HepG2 (cell line): ENCODE data around the gene BMAL1. TPM values are rescaled to one million over a fixed set of nuclear protein-coding genes. Genes with fewer than 3 reads are reported as not detected.

Experiments used
- ATAC-seq: fragments of 200-7000 bp; cut with Tn5 transposase; 3 replicates; pipeline ENCODE4 v1.9.1; 2020; ENCODE audit warnings: mild to moderate bottlenecking, moderate library complexity
- BruUV-seq: library from RNA; stranded (reverse); fragments of 400-500 nt; replicated peaks from 2 replicates; lab custom pipeline; 2021; lab: Mats Ljungman, UMichigan
- CTCF ChIA-PET: fragments of 300-600 bp; formaldehyde crosslinking; extraction: SDS; loops from one replicate; lab custom pipeline; 2021; ENCODE audit warnings: low total read pairs, inconsistent platforms, low intra/inter-chr PET ratio; lab: Yijun Ruan, JAX
- POLR2A ChIA-PET: fragments of 350-600 bp; sonication (Branson Sonifier 250); formaldehyde crosslinking; loops from one replicate; lab custom pipeline; 2020; ENCODE audit warnings: antibody characterized with exemption, inconsistent platforms; lab: Yijun Ruan, JAX
- DNase-seq: peaks from one replicate; pipeline ENCODE4 v3.0.0-alpha.2; 2015; ENCODE audit warnings: low spot score
- FAIRE-seq: peaks from 3 replicates; lab custom pipeline; 2011; peaks lifted over from hg19 to GRCh38; lab: Jason Lieb, UNC
- H2AFZ ChIP-seq: one replicate; pipeline ENCODE4 v1.6.1; 2011; ENCODE audit warnings: low read length, inconsistent platforms
- H3K27ac ChIP-seq: fragments of 300-600 bp; 3 replicates; pipeline ENCODE4 v1.8.0; 2011; ENCODE audit warnings: mixed run types, mild to moderate bottlenecking, mixed read lengths, low read length, inconsistent platforms; ENCODE audit not compliant: insufficient read depth; ENCODE audit errors: extremely low read length
- H3K27me3 ChIP-seq, 2 experiments: fragments of 200-600 bp in 1 of 2; 2 replicates in 1 of 2; 3 replicates in 1 of 2; pipeline versions ENCODE4 v1.6.0 to v1.8.0; 2011; ENCODE audit warnings: low read length in 2 of 2, mild to moderate bottlenecking in 2 of 2, moderate library complexity in 2 of 2, inconsistent platforms in 1 of 2; ENCODE audit not compliant: insufficient read depth in 2 of 2, control insufficient read depth in 1 of 2
- H3K36me3 ChIP-seq, 2 experiments: fragments of 200-600 bp in 1 of 2; replicated peaks in 1 of 2; 2 replicates in 1 of 2; 3 replicates in 1 of 2; pipeline versions ENCODE4 v1.5.1 to v1.8.0; 2011; ENCODE audit warnings: low read length in 2 of 2, inconsistent platforms in 1 of 2; ENCODE audit not compliant: insufficient read depth in 2 of 2, control insufficient read depth in 1 of 2
- H3K4me1 ChIP-seq: 2 replicates; pipeline ENCODE4 v1.5.1; 2012; ENCODE audit warnings: low read length, inconsistent platforms; ENCODE audit not compliant: insufficient read depth
- H3K4me2 ChIP-seq: 2 replicates; pipeline ENCODE4 v1.6.0; 2011; ENCODE audit warnings: low read depth, low read length, inconsistent platforms
- H3K4me3 ChIP-seq, 3 experiments: fragments of 200-600 bp in 1 of 3; sonication (generic), shearing (Covaris generic) in 1 of 3; replicated peaks in 1 of 3; 2 replicates each; pipeline ENCODE4 v1.5.1; 2011 to 2016; ENCODE audit warnings: low read length in 3 of 3, inconsistent platforms in 2 of 3, low read depth in 2 of 3, mild to moderate bottlenecking in 2 of 3, control low read depth in 1 of 3, mixed read lengths in 1 of 3; ENCODE audit not compliant: insufficient read depth in 1 of 3
- H3K79me2 ChIP-seq: one replicate; pipeline ENCODE4 v1.6.1; 2011; ENCODE audit warnings: low read length, inconsistent platforms; ENCODE audit not compliant: insufficient read depth
- H3K9ac ChIP-seq: 2 replicates; pipeline ENCODE4 v1.6.0; 2011; ENCODE audit warnings: mild to moderate bottlenecking, low read depth, low read length, inconsistent platforms; ENCODE audit not compliant: insufficient read depth
- H3K9me3 ChIP-seq: 2 replicates; pipeline ENCODE4 v1.5.1; 2012; ENCODE audit warnings: mild to moderate bottlenecking, low read length
- H4K20me1 ChIP-seq: 2 replicates; pipeline ENCODE4 v1.6.0; 2011; ENCODE audit warnings: inconsistent platforms, mild to moderate bottlenecking, low read length, moderate library complexity; ENCODE audit not compliant: insufficient read depth
- ADNP ChIP-seq: sonication (generic); formaldehyde crosslinking; IDR thresholded peaks from 2 replicates; pipeline ENCODE4 v1.4.0; 2020; ENCODE audit warnings: missing genetic modification reagents
- BORCS8-MEF2B ChIP-seq: sonication (generic); formaldehyde crosslinking; IDR thresholded peaks from 2 replicates; pipeline ENCODE4 v1.8.0; 2022; ENCODE audit warnings: mild to moderate bottlenecking, missing genetic modification reagents
- CREB1 ChIP-seq, 2 experiments: fragments of 450-650 bp in 1 of 2; IDR thresholded peaks; 2 replicates each; pipeline ENCODE4 v1.6.1; 2016 to 2017; ENCODE audit warnings: control low read depth in 1 of 2, mild to moderate bottlenecking in 1 of 2, missing compliant biosample characterization in 1 of 2, missing genetic modification characterization in 1 of 2
- EHMT2 ChIP-seq: fragments of 200-600 bp; sonication (generic); IDR thresholded peaks from 2 replicates; pipeline ENCODE4 v1.7.0; 2017; ENCODE audit warnings: antibody characterized with exemption, low read depth, low read length, borderline replicate concordance
- HDAC2 ChIP-seq: sonication (generic); formaldehyde crosslinking; IDR thresholded peaks from 2 replicates; pipeline ENCODE4 v1.4.0; 2020; ENCODE audit warnings: missing genetic modification reagents
- HMGXB4 ChIP-seq, 2 experiments: sonication (generic) in 1 of 2; formaldehyde crosslinking in 1 of 2; IDR thresholded peaks; 2 replicates each; pipeline versions ENCODE4 v1.4.0 to v1.6.1; 2018 to 2020; ENCODE audit warnings: missing genetic modification reagents in 2 of 2, borderline replicate concordance in 1 of 2, low read depth in 1 of 2, mild to moderate bottlenecking in 1 of 2, missing biosample characterization in 1 of 2
- MEIS2 ChIP-seq: sonication (generic); formaldehyde crosslinking; IDR thresholded peaks from 2 replicates; pipeline ENCODE4 v1.9.0; 2021; ENCODE audit warnings: mild to moderate bottlenecking, missing genetic modification reagents
- TEAD3 ChIP-seq: optimal IDR thresholded peaks from 2 replicates; pipeline ENCODE3; 2016; ENCODE audit warnings: borderline replicate concordance
- YEATS2 ChIP-seq: sonication (generic); formaldehyde crosslinking; IDR thresholded peaks from 2 replicates; pipeline ENCODE4 v1.4.0; 2020; ENCODE audit warnings: missing genetic modification reagents, borderline replicate concordance
- ZBTB42 ChIP-seq: sonication (generic); formaldehyde crosslinking; IDR thresholded peaks from 2 replicates; pipeline ENCODE4 v1.5.0; 2020; ENCODE audit warnings: mild to moderate bottlenecking, missing genetic modification reagents
- ZFY ChIP-seq: sonication (generic); formaldehyde crosslinking; IDR thresholded peaks from 2 replicates; pipeline ENCODE4 v1.4.0; 2020; ENCODE audit warnings: missing genetic modification reagents
- ZMYM3 ChIP-seq: sonication (generic); formaldehyde crosslinking; IDR thresholded peaks from 2 replicates; pipeline ENCODE4 v1.5.1; 2020; ENCODE audit warnings: mild to moderate bottlenecking, missing genetic modification reagents
- ZNF142 ChIP-seq: sonication (generic); formaldehyde crosslinking; IDR thresholded peaks from 2 replicates; pipeline ENCODE4 v1.4.0; 2020; ENCODE audit warnings: missing genetic modification reagents
- ZNF205 ChIP-seq: IDR thresholded peaks from 2 replicates; pipeline ENCODE4 v1.6.1; 2018; ENCODE audit warnings: missing biosample characterization, missing genetic modification reagents
- ZNF788 ChIP-seq: sonication (generic); formaldehyde crosslinking; IDR thresholded peaks from 2 replicates; pipeline ENCODE4 v1.5.0; 2020; ENCODE audit warnings: mild to moderate bottlenecking, missing genetic modification reagents, borderline replicate concordance
- ZSCAN30 ChIP-seq: sonication (generic); formaldehyde crosslinking; IDR thresholded peaks from 2 replicates; pipeline ENCODE4 v1.5.0; 2020; ENCODE audit warnings: mild to moderate bottlenecking, missing genetic modification reagents
- ZSCAN5A ChIP-seq: sonication (generic); formaldehyde crosslinking; IDR thresholded peaks from 2 replicates; pipeline ENCODE4 v1.8.0; 2022; ENCODE audit warnings: mild to moderate bottlenecking, missing genetic modification reagents, borderline replicate concordance
- WGBS: methylation state at CpG from one replicate; pipeline ENCODE4 v1.1.6; 2017; ENCODE audit warnings: low lambda C conversion rate; 5-methylcytosine and 5-hydroxymethylcytosine counted together
- in situ Hi-C: cut with HindIII; loops from 2 replicates; pipeline ENCODE4 v1.10.0; 2017; ENCODE audit warnings: low pct_unique_long_range_greater_than_20kb; ENCODE audit not compliant: extremely low pct_ligation_motif_present
- intact Hi-C: fragments of 100-400 bp; cut with micrococcal nuclease; formaldehyde crosslinking; loops from one replicate; pipeline ENCODE4 v1.10.0; 2022; ENCODE audit not compliant: unreplicated experiment
- polyA plus RNA-seq, 8 experiments: library from polyadenylated mRNA; depleted of rRNA in 3 of 8; stranded (reverse) in 7 of 8; unstranded in 1 of 8; fragments of >200 nt; fragmentation: Illumina TruSeq in 4 of 8; extraction: Trizol in 4 of 8; gene quantifications; 2 replicates each; pipeline versions ENCODE4 v1.2.1 to v1.2.3, GENCODE V29; 2011 to 2016; ENCODE audit warnings: low read depth in 4 of 8, missing spikeins in 1 of 8, mixed read lengths in 1 of 8; ENCODE audit not compliant: insufficient read depth in 1 of 8
- total RNA-seq, 5 experiments: library from RNA; depleted of rRNA; stranded (reverse); fragments of >200 nt; fragmentation: Illumina TruSeq; extraction: Trizol; gene quantifications; 2 replicates each; pipeline ENCODE4 v1.2.3, GENCODE V29; 2016; ENCODE audit warnings: low read depth in 1 of 5

Gene BMAL1
- total and polyA plus RNA-seq, 2 of the 13 experiments (the other 11 are each of a cell fraction or from before 2014, with no cell fraction given): 4.5 to 4.8 TPM

DNA sequence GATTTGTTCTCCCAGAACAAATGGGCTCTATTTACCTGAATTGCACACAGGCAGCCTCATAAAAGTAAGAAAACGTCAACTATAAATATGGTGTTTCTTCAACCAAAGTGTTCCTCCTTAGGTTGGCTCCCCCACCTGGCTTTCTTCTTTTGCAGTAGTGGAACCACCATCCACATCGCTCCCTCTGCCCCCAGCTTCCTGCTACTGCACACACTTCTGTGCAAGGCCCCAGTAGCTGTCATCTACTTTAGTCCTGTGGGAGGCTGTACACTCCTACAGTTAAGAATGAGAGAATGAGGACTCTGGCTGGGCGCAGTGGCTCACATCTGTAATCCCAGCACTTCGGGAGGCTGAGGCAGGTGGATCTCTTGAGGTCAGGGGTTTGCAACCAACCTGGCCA, 89.5 kb downstream of the BMAL1 start:
- peak; percentile 61 for ATAC-seq
- Histone ChIP-seq H3K9ac (no peak overlapping the region), H2AFZ (no peak overlapping the region), H3K27me3 (no peaks in the 10 kb centered on the region), H3K4me2 (no peak overlapping the region), H3K79me2 (no peaks in the 10 kb centered on the region), H3K36me3 (no peaks in the 10 kb centered on the region; a peak in 1 of 5 replicates), H3K27ac (no peak overlapping the region), H3K9me3 (no peaks in the 10 kb centered on the region), H3K4me1 (0 out of 2 replicates have a peak, but pooled peaks cover 4% of the 10 kb centered on the region), H3K4me3 (no peak overlapping the region), H4K20me1 (no peaks in the 10 kb centered on the region)
- in situ Hi-C loops (no loop called here), intact Hi-C loops (no loop called here)
- 89% methylated on average over 4 of the region's 4 CpGs for WGBS
- BruUV-seq: no TSS peak
- POLR2A ChIA-PET: no interaction called here
- no peak for DNase-seq
- no peak for FAIRE-seq
- CTCF ChIA-PET: no interaction called here
- no peak for TF ChIP-seq HDAC2 (CRISPR knock-in tag)
- no peak for TF ChIP-seq TEAD3 (CRISPR knock-in tag)
- no peak for TF ChIP-seq ZNF205 (CRISPR knock-in tag)
- no peak for TF ChIP-seq MEIS2 (CRISPR knock-in tag)
- no peak for TF ChIP-seq ZSCAN5A (CRISPR knock-in tag)
- no peak for TF ChIP-seq CREB1 (IDR thresholded peaks at IDR 0.05)
- no peak for TF ChIP-seq CREB1 (CRISPR knock-in tag; IDR thresholded peaks at IDR 0.05)
- TF ChIP-seq ADNP (CRISPR knock-in tag): no peak
- TF ChIP-seq ZBTB42 (CRISPR knock-in tag): no peak
- no peak for TF ChIP-seq ZNF788 (CRISPR knock-in tag)
- no peak for TF ChIP-seq ZNF142 (CRISPR knock-in tag)
- no peak for TF ChIP-seq BORCS8-MEF2B
- TF ChIP-seq YEATS2 (CRISPR knock-in tag): no peak
- no peak for TF ChIP-seq ZSCAN30 (CRISPR knock-in tag)
- no peak for TF ChIP-seq HMGXB4 (CRISPR knock-in tag; IDR thresholded peaks at IDR 0.05; ENCODE audit: borderline replicate concordance in 1 of 2, low read depth in 1 of 2)
- TF ChIP-seq ZFY (CRISPR knock-in tag): no peak
- TF ChIP-seq ZMYM3 (CRISPR knock-in tag): no peak
- no peak for TF ChIP-seq EHMT2
